Fibroblast of the aortic adventitia (primary cell): ENCODE data around the gene ATP8A2. TPM values are rescaled to one million over a fixed set of nuclear protein-coding genes. Genes with fewer than 3 reads are reported as not detected.

Source experiments
- DNase-seq: peaks from one replicate; pipeline ENCODE4 v3.0.0-alpha.2; 2010; ENCODE audit warnings: low read depth
- H3K4me3 ChIP-seq: 2 replicates; pipeline ENCODE4 v1.5.1; 2011; ENCODE audit warnings: low read depth, mild to moderate bottlenecking, control low read depth, low read length, moderate library complexity
- CTCF ChIP-seq: IDR thresholded peaks from 2 replicates; pipeline ENCODE4 v1.5.1; 2011; ENCODE audit warnings: mild to moderate bottlenecking, low read length, control low read depth, inconsistent platforms; ENCODE audit not compliant: insufficient read depth
- total RNA-seq: library from RNA; depleted of rRNA; stranded (reverse); fragments of >200 nt; gene quantifications from 2 replicates; pipeline ENCODE4 v1.2.3, GENCODE V29; 2012; ENCODE audit warnings: low replicate concordance

The ATP8A2 gene
- total RNA-seq = under 0.01 TPM in 1 of 2 replicates, not detected in the other

- DNase-seq = no peak
Observed at GRCh38 chr13:25371875-25372283, at the start of gene ATP8A2. ATP8A2 (plus strand) TSS chr13:25371974; CDS start chr13:25372213, 239 bp downstream.

GRCh38 chr13:25324100-25324499, 47.7 kb upstream of the ATP8A2 start:
- DNase-seq = no peak
- TF ChIP-seq CTCF = no peak
- no peak overlapping the region for H3K4me3 ChIP-seq

More at GRCh38 chr13:25371875-25372283, at the start of gene ATP8A2:
- peak within 1 kb of the TSS; percentile 55 for H3K4me3 ChIP-seq
- TF ChIP-seq CTCF = no peak

GRCh38 chr13:25329706-25330105, 42.1 kb upstream of the ATP8A2 start:
- no peak overlapping the region for H3K4me3 ChIP-seq
- DNase-seq = no peak
- TF ChIP-seq CTCF = no peak

DNA sequence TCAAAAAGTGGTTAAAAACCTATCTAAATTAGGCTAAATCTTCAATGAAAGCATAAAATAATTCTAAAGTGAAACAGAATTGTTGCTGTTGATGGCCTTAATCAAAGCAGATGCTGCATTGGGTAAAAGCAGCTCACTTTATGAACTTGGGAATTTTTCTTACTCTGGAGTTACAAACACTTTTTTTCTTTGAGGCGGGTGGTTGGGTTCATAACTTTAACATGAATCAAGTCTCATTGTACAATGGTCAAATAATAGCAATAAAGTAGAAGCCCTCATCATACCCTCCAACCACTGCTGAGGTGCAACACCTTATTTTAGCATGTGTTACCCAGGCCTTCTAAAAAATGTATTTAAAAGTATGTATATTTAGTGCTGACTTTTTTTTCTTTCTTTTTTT, 41.2 kb upstream of the ATP8A2 start:
- H3K4me3 ChIP-seq = no peak overlapping the region
- no peak for DNase-seq
- no peak for TF ChIP-seq CTCF

DNA sequence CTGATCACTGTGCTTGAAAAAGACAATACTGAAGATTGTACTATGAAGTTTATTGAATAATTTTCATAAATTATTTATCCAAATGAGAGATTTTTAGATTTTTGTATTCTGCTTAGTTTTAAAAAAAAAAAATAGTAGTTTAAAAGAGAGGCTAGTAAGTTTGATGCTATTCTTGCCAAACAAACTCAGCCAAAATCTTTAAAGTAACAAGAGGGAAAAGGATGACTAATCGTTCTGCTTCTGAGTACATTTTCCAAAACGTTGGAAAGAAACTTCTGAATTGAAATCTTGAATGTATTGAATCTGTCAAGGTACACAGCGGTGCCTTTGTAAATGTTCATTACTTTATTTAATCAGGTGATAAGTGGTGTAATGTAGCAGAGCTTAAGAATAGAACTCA, 35.9 kb upstream of the ATP8A2 start:
- DNase-seq = peak; percentile 58
- TF ChIP-seq CTCF = no peak
- no peak overlapping the region for H3K4me3 ChIP-seq

- H3K4me3 ChIP-seq = no peak overlapping the region
- TF ChIP-seq CTCF = no peak
- DNase-seq = no peak
Observed at GRCh38 chr13:25345576-25345975, 26.2 kb upstream of the ATP8A2 start.

- TF ChIP-seq CTCF = no peak
- no peak for DNase-seq
- no peak overlapping the region for H3K4me3 ChIP-seq
Observed at GRCh38 chr13:25347151-25347550, 24.6 kb upstream of the ATP8A2 start.
